Smooth muscle cell (in vitro differentiated cells): Measurements from ENCODE around the gene PSMD2. TPM values are rescaled to one million over a fixed set of nuclear protein-coding genes. Genes with fewer than 3 reads are reported as not detected.

ENCODE experiments used
- DNase-seq: peaks from one replicate; lab custom pipeline; 2025; ENCODE audit not compliant: unreplicated experiment; lab: John Stamatoyannopoulos, UW
- H2AFZ ChIP-seq: fragments of 200-600 bp; sonication (generic); 2 replicates; pipeline ENCODE4 v1.6.0; 2016; ENCODE audit warnings: antibody characterized with exemption, low read depth, mild to moderate bottlenecking
- H3F3A ChIP-seq: fragments of 200-600 bp; sonication (generic); 2 replicates; pipeline ENCODE4 v1.6.0; 2017; ENCODE audit warnings: antibody characterized with exemption, low read depth
- H3K27ac ChIP-seq: fragments of 200-600 bp; sonication (generic); 2 replicates; pipeline ENCODE4 v1.5.1; 2016; ENCODE audit warnings: low read depth, mild to moderate bottlenecking
- H3K27me3 ChIP-seq: fragments of 200-600 bp; sonication (generic); 2 replicates; pipeline ENCODE4 v1.6.1; 2016; ENCODE audit warnings: low read depth, mild to moderate bottlenecking
- H3K36me3 ChIP-seq: fragments of 200-600 bp; sonication (generic); 2 replicates; pipeline ENCODE4 v1.5.1; 2016; ENCODE audit warnings: low read depth
- H3K4me1 ChIP-seq: fragments of 200-600 bp; sonication (generic); 2 replicates; pipeline ENCODE4 v1.5.1; 2016; ENCODE audit warnings: low read depth
- H3K4me2 ChIP-seq: fragments of 200-600 bp; sonication (generic); 2 replicates; pipeline ENCODE4 v1.6.0; 2016; ENCODE audit warnings: mild to moderate bottlenecking
- H3K4me3 ChIP-seq: fragments of 200-600 bp; sonication (generic); 2 replicates; pipeline ENCODE4 v1.5.1; 2016; ENCODE audit warnings: mild to moderate bottlenecking
- H3K79me2 ChIP-seq: fragments of 200-600 bp; sonication (generic); 2 replicates; pipeline ENCODE4 v1.6.0; 2016; ENCODE audit warnings: low read depth, mild to moderate bottlenecking
- H3K9ac ChIP-seq: fragments of 200-600 bp; sonication (generic); 2 replicates; pipeline ENCODE4 v1.6.0; 2016; ENCODE audit warnings: low read depth
- H3K9me3 ChIP-seq: fragments of 200-600 bp; sonication (generic); replicated peaks from 2 replicates; pipeline ENCODE4 v1.5.1; 2016; ENCODE audit warnings: low read depth
- H4K20me1 ChIP-seq: fragments of 200-600 bp; sonication (generic); 2 replicates; pipeline ENCODE4 v1.6.0; 2016; ENCODE audit warnings: low read depth
- CTCF ChIP-seq: fragments of 200-600 bp; sonication (generic); IDR thresholded peaks from 2 replicates; pipeline ENCODE4 v1.5.1; 2017; ENCODE audit warnings: borderline replicate concordance, mild to moderate bottlenecking, antibody characterized with exemption; ENCODE audit not compliant: insufficient read depth, poor library complexity, severe bottlenecking
- WGBS: methylation state at CpG from one replicate; pipeline ENCODE4 v1.1.7; 2016; ENCODE audit warnings: low lambda C conversion rate; 5-methylcytosine and 5-hydroxymethylcytosine counted together
- polyA plus RNA-seq: library from polyadenylated mRNA; unstranded; fragments of >200 nt; fragmentation: Nextera tagmentation; extraction: Ambion mirVana; gene quantifications from 2 replicates; pipeline ENCODE4 v1.2.1, GENCODE V29; 2016
- small RNA-seq: library from RNA; depleted of rRNA; stranded (forward); fragments of <200 nt; gene quantifications from one replicate; pipeline ENCODE3, GENCODE V24; 2014
- total RNA-seq: library from RNA; depleted of rRNA; stranded (reverse); fragments of >200 nt; gene quantifications from 2 replicates; pipeline ENCODE4 v1.2.3, GENCODE V29; 2014

PSMD2 gene
- total and polyA plus RNA-seq, 2 experiments from 2014 or later, result 315 to 356 TPM

GRCh38 chr3:184358124-184358767 lies 59.2 kb downstream of the PSMD2 start:
- no peaks in the 10 kb centered on the region for H3K27me3 ChIP-seq
- no peak for TF ChIP-seq CTCF
- no peaks in the 10 kb centered on the region for H3K9me3 ChIP-seq
- 94% methylated on average over 12 of the region's 12 CpGs for WGBS
- H3K79me2 ChIP-seq, result peaks cover 6% of the 10 kb centered on the region
- no peaks in the 10 kb centered on the region for H4K20me1 ChIP-seq
- no peak overlapping the region for H3K4me3 ChIP-seq
- H3K27ac ChIP-seq, result no peak overlapping the region
- no peak overlapping the region for H2AFZ ChIP-seq
- peaks cover 8% of the 10 kb centered on the region for H3K4me1 ChIP-seq
- DNase-seq, result no peak
- H3K9ac ChIP-seq, result no peak overlapping the region
- no peaks in the 10 kb centered on the region for H3K36me3 ChIP-seq
- H3F3A ChIP-seq, result peaks cover 6% of the 10 kb centered on the region
- H3K4me2 ChIP-seq, result no peak overlapping the region

Small RNA genes within 50 kb of the gene (small RNA-seq; reads per million reads assigned to genes)
- gene SNORD66, result 588 reads per million, percentile 99 among the genes with 10 or more reads in this experiment

Other genes starting within 250 kb of the PSMD2 start
- gene HTR3C, start 246.2 kb upstream of the PSMD2 start, total RNA-seq, result not detected in 2 replicates
- gene HTR3C, start 246.2 kb upstream of the PSMD2 start, polyA plus RNA-seq, result not detected in 2 replicates
- gene HTR3E, start 202.2 kb upstream of the PSMD2 start, total RNA-seq, result not detected in 2 replicates
- gene HTR3E, start 202.2 kb upstream of the PSMD2 start, polyA plus RNA-seq, result not detected in 2 replicates
- gene EIF2B5, start 163.9 kb upstream of the PSMD2 start, total RNA-seq, result 23.5 and 25.3 TPM in 2 replicates
- gene EIF2B5, start 163.9 kb upstream of the PSMD2 start, polyA plus RNA-seq, result 32.3 and 50.4 TPM in 2 replicates
- 40.2 and 42.5 TPM in 2 replicates for gene DVL3, start 143.9 kb upstream of the PSMD2 start, total RNA-seq
- 87.7 and 122 TPM in 2 replicates for gene DVL3, start 143.9 kb upstream of the PSMD2 start, polyA plus RNA-seq
- gene AP2M1, start 124.4 kb upstream of the PSMD2 start, total RNA-seq, result 444 and 464 TPM in 2 replicates
- 772 and 784 TPM in 2 replicates for gene AP2M1, start 124.4 kb upstream of the PSMD2 start, polyA plus RNA-seq
- 34.6 and 40.4 TPM in 2 replicates for gene ABCF3, start 113.0 kb upstream of the PSMD2 start, total RNA-seq
- gene ABCF3, start 113.0 kb upstream of the PSMD2 start, polyA plus RNA-seq, result 46.3 and 69.1 TPM in 2 replicates
- gene VWA5B2, start 69.7 kb upstream of the PSMD2 start, total RNA-seq, result not detected in 2 replicates
- gene VWA5B2, start 69.7 kb upstream of the PSMD2 start, polyA plus RNA-seq, result 0.70 TPM in 1 of 2 replicates, not detected in the other
- gene ALG3, start 50.3 kb upstream of the PSMD2 start, total RNA-seq, result 48.8 and 95.2 TPM in 2 replicates
- 91.2 and 96.7 TPM in 2 replicates for gene ALG3, start 50.3 kb upstream of the PSMD2 start, polyA plus RNA-seq
- gene EEF1AKMT4, start 49.6 kb upstream of the PSMD2 start, total RNA-seq, result 4.1 and 4.7 TPM in 2 replicates
- 5.8 and 9.1 TPM in 2 replicates for gene EEF1AKMT4, start 49.6 kb upstream of the PSMD2 start, polyA plus RNA-seq
- not detected in 2 replicates for gene CAMK2N2, start 37.7 kb upstream of the PSMD2 start, total RNA-seq
- 0.18 TPM in 1 of 2 replicates, not detected in the other for gene CAMK2N2, start 37.7 kb upstream of the PSMD2 start, polyA plus RNA-seq
- not detected in 2 replicates for gene ECE2, start 23.2 kb upstream of the PSMD2 start, total RNA-seq
- gene ECE2, start 23.2 kb upstream of the PSMD2 start, polyA plus RNA-seq, result not detected in 2 replicates
- gene EIF4G1, start 15.4 kb downstream of the PSMD2 start, total RNA-seq, result 148 and 198 TPM in 2 replicates
- 171 and 213 TPM in 2 replicates for gene EIF4G1, start 15.4 kb downstream of the PSMD2 start, polyA plus RNA-seq
- 13.6 and 20.2 TPM in 2 replicates for gene FAM131A, start 38.4 kb downstream of the PSMD2 start, total RNA-seq
- gene FAM131A, start 38.4 kb downstream of the PSMD2 start, polyA plus RNA-seq, result 15.3 and 15.8 TPM in 2 replicates
- gene CLCN2, start 62.4 kb downstream of the PSMD2 start, total RNA-seq, result 2.3 and 4.1 TPM in 2 replicates
- gene CLCN2, start 62.4 kb downstream of the PSMD2 start, polyA plus RNA-seq, result 4.5 and 6.5 TPM in 2 replicates
- gene POLR2H, start 62.5 kb downstream of the PSMD2 start, total RNA-seq, result 87.0 and 154 TPM in 2 replicates
- 64.6 and 77.9 TPM in 2 replicates for gene POLR2H, start 62.5 kb downstream of the PSMD2 start, polyA plus RNA-seq
- 0.22 TPM in 1 of 2 replicates, not detected in the other for gene THPO, start 79.0 kb downstream of the PSMD2 start, total RNA-seq
- gene THPO, start 79.0 kb downstream of the PSMD2 start, polyA plus RNA-seq, result 0.45 TPM in 1 of 2 replicates, not detected in the other
- 1.5 and 7.1 TPM in 2 replicates for gene CHRD, start 80.8 kb downstream of the PSMD2 start, total RNA-seq
- 2.5 and 4.9 TPM in 2 replicates for gene CHRD, start 80.8 kb downstream of the PSMD2 start, polyA plus RNA-seq